GM21381 (cell line): Measurements from ENCODE around the gene TMOD4.

Experiments used
- ATAC-seq: cut with Tn5 transposase; IDR thresholded peaks from one replicate; pipeline ENCODE4 v1.9.1; 2021; ENCODE audit warnings: mild to moderate bottlenecking, moderate library complexity; ENCODE audit not compliant: unreplicated experiment

Gene TMOD4

DNA sequence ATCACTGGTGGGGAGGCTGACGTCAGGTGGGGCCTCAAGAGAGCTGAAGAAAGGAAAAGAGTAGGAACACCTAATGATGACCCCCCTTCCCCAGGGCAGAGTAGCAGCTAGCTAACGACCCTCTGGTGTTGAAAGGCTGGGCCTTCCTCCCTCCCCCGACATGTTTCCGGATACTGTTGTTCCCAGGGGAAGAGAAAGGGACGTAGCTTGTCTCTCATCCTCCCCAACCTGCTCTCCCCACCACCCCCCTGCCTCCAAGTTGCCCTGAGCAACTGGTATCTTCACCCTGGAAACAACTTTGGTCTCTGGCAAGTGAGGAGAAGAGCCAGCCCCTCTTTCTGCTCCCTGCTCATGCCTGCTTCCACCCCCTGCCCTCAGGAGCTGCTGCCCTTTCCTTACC, 31.8 kb downstream of the TMOD4 start:
- ATAC-seq = no peak

DNA sequence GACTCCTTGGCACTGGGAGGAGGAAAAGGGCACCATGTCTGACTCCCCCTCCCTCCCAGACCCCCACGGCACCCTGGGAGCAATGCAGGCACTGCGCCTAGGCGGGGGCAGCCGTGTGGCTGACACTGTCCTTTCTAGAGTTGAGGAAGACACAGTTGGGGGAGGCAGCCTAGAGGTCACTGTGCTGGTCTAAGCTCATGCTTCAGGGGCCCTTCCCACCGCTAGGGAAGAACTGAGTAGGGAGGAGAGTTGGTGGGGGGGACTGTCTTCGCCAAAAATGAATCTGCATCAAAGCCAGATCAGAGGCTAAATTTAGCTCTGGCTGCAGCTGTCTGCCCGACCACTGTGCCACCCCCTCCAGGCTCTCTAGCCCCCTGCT, 32.7 kb downstream of the TMOD4 start:
- no peak for ATAC-seq

DNA sequence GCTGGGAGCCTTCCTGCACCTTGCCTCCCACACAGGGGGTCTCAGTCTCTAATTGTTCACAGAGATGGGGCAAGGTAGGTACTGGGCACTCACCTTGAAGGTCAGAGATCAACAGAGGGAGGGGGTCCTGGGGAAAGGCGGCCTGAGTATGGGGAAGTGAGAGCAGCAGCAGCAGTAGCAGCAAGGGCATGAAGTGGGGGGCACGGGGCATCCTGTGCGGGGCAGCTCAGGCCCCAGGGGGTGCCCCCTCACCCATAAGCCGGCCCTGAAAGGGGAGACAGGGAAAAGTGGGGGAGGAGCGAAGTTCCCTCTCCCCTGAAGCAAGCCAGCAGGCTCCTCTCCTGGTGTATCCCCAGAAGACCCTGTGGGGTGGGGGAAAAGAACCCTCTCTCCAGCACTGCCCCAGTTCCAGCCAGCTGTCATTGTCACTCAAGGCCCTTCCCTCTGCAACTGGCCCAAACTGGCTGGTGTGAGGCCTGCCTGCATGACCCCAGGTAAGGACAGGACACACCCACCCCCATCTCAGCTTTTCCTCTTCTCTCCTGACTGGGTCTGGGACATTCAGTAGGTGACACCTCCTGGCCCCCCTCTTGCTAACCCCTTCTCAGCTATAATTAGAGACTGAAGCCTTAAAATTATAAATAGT, 33.2 kb downstream of the TMOD4 start:
- no peak for ATAC-seq

DNA sequence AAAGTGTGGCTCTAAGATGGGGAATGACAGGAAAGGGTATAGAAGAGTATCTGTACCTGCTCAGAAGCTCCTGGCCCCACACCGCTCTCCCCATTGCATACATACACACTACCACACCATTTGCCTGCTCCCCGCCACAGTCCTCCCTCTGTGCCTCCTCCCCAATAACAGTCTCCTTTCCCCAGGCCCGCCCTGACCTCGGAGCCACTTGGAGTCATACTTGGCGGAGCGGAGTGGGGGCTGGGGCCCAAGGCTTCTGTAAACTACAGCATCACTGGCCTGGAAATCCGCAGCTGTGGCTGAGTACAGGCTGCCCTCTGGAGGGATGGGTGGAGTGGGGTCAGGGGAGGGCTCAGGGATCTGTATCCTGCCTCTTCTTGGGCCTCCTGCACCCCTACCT, 38.0 kb downstream of the TMOD4 start:
- no peak for ATAC-seq

DNA sequence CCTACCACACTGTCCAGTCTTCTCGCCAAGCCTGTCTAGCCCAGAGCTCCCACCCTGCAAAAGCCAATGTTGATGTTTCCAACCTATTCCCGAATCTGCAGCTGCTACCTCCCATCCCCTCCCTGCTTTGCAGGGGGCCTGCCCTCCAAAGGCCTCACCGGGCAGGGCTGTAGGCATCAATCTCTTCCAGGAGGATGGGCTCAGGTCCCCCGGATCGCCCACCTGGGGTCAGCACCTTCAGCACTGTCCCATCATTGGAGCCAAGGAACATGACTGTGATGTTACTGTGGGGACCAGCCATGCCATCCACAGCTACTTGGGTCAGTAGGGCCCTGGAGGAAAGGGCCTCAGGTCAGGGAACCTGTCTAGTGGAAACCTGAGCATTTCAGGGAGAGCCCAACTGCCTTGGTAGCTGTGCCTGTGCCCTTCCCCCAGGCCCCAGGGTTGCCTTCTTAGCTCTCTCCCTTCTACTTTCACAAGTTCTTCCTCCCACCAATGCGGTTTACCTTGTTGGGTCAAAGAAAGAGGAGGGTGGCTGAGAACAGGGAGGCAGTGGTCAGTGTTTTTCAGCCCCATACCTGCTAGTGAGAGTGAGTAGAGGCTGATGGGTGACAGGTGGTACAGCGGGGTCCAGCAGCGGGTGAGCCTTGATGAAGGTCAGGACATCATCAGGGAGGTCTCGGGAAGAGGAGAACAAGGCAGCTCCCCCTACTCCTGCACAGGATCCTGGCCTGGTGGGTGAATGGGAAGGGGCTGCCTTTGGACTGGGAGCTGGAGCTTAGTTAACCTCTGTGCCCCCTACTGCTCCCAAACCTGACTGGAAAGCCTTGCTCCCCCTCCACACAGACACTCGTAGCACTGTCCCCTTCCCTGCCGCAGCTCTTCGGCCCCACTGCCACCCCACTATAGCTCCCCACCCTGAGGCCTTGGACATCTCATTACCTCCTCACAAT, 40.1 kb downstream of the TMOD4 start:
- ATAC-seq = no peak

DNA sequence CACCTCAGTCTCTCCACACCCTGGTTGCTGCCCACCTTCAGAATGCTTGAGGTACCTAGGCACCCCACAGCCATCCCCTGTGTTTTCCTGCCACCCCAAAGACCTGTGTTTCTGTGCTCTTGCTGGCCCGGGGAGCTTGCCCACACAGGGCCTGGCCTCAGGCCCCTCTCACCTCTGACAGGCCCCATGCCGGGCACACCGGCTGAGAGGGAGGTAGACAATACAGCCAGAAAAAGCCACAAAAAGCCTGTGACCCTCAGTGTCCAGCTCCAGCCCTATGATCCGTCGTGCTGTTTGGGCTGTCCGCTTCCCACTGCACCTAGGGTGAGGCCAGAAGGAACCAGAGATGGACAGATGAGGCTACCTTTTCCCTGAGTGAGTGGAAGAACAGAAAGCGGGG, 40.8 kb downstream of the TMOD4 start:
- ATAC-seq = no peak

DNA sequence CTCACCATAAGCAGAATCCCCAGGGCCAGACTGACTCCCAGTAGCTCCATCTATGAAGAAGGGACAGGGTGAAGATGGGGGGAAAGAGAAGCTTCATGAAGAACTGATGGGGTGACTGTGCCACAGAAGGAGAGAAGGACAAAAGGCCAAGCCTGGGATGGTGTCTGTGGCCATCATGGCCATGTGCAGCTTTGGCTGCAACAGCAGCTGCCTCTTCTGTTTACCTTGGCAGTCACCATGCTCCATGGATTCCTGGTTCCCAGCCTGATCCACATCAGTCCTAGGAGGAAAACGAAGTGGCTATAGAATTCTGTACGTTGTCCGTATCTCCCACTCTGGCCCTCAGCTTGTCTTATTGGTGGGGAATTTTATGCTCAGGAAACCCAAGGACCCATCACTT, 41.4 kb downstream of the TMOD4 start:
- ATAC-seq = no peak

DNA sequence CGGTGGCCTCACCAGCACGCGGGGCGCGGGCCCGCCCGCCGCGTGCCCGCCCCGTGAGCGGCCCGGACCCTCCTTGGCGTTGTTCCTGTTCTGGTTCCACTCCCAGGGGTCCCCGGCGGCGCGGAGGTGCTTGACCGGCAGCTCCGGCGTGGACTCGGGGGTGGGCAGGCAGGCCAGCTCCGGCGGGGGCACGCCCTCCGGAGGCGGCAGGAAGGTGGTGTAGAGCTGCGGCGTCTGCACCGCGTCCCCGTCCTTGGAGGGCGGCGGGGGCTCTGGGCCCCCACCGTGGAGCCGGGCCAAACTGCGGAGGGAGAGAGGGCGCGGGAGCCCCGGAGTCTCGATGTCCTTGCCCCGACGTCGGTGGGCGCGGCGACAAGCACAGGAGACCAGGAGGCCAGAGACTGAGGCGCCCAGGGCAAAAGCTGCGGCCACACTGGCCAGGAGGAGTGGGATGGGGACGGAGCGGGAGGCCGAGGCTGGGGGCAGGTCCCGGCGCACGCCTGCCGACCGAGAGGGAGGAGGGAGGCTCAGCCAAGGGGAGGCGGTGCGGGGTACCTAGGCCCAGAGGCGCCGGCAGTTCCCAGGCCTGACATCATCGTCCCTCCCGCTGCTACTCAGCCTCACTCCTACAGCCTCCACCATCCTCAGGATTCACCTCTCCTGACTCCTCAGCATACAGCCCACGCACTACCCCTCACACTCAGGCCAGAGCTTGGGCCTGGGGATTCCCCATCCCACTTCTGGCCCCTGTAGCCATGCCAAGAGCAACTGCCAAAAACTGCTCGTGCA, 42.6 kb downstream of the TMOD4 start:
- ATAC-seq = no peak

DNA sequence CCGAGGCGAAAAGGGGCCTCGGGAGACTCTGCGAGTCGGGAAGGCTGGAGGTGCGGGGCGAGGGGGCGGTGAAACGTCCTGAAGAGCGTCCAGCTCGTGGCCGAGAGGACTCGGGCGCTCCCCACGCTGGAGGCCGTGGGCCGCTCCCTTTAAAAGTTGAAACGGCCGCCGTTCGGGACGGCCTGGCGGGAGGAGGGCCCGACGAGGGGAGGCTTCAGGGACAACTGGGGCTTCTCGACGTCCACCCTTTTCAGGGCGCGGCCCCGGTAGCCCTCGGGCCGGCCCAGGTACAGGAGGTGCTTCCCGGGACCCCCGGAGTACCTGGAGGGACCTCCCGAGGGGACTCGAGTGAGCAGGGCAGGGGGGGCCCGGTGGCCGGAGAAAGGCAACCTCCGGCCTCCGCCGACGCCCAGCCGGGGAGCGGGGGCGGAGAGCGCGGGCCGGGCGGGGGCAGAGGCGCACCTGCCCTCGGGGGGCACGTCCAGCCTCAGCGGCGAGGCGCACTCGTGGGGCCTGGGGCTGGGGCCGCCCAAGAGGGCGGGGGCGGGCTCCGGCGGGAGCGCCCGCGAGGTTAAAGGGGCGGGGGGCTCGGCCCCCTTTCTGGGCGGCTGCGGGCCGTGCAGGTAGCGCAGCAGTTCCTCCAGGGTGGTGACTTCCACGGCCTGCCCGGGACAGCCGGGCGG, 43.3 kb downstream of the TMOD4 start:
- no peak for ATAC-seq

DNA sequence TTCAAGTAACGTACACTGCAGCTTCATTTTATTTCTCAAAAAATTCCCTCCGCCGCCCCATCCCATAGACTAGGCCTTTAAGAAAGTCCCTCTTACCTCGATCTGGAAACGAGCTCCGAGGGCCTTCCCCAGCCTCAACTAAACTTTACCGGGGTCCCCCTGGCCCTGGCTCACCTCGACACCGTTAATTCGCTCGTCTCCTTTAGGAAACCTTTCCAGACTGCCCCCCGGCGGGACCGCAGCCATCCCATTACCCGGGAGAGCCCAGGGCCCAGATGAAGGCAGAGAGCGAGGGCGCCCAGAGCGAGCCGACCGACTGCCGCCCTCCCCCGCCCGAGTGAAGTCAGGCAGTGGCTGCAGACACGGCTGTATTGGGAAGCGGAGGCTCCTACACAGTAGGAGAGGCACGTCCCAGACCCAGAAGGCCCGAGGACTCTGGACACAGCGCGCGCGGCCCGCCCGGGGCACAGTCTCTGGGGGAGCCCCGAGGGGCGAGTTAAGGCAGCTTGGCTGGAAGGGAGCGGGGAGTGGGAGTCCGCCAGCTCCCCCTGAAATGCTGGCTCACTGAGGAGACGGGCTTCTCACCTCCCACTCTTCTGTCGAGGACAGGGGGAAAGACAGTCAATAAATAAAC, 44.0 kb downstream of the TMOD4 start:
- no peak for ATAC-seq

DNA sequence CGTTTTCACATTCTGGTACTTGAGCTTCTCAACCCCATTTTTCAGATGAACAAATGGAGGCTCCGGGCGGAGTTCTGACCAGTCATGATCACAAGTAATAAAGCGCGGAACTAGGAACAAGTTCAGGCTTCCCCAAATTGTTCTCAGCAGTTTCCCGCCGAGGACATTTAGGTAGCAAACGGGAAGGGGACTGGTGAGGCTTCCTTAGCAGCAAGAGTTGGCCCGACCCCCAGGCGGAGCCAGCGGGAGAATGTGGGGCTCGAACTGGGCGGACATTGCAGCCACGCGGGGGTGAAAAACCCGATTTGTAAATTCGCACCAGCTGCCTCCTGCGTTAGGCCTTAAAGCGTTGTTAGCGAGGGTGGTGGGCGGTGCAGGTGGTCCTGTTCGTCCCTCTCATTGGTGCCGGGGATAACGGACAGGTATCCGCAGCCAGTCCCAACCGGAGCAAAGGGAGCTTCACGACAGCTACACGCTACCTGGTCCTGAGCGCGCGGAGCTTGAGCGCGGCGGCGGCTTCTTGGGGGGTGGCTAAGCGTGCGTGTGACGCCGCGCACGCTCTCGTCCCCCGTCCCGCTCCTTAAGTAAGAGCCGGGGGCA, 44.7 kb downstream of the TMOD4 start:
- no peak for ATAC-seq

DNA sequence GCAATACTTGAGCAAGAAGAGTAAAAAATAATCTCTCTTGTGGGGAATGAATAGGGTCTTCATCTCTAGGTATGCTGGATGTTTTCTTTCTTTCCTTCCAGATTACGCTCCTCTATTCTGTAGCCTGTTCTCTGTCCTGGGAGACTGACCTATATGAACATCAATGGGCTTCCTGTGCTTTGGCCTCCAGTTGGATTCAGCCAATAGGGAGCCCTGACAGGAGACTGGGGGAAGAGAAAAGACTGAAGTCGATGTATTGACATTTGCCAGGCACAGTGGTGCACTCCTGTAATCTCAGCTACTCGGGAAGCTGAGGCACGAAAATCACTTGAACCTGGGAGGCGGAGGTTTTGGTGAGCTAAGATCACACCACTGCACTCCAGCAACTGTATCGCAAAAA, 47.0 kb downstream of the TMOD4 start:
- ATAC-seq = no peak

DNA sequence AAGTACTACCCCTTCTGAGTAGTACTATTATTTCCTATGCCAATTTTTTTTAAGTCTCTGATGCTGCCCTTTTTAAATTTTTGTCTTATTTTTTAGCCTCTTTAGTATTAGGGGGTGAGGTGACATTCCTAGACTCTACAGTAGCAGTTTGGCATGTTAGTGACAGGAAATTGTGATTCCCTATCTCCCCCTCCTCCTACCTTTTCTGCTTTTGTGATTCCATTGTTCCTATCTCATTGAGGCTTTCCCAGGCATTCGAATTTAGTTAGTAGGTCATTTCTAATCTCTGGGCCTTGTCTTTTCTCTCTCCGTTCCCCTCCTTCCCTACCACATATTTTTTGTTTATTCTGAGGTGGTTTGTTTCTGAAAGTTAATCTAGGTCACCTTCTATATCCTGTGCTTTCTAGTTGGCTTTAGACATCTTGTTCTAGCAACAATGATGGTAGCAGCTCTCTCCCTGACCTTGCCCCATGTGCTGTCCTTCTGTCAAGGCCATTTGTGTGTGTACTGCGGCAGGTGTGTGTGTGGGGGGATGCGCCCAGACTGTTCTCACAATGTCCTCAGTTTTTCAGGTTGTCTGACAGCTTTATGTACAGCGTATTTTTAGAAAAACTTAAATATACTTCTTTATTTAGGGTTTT, 50.9 kb downstream of the TMOD4 start:
- no peak for ATAC-seq
